GM12891 (cell line): ENCODE measurements around the gene MDH1.

Experiments used
- POLR2A ChIP-seq: IDR thresholded peaks from 2 replicates; pipeline ENCODE4 v1.6.1; 2011; ENCODE audit warnings: low read depth, low read length, control low read depth
- POLR2AphosphoS5 ChIP-seq: IDR thresholded peaks from 2 replicates; pipeline ENCODE4 v1.6.1; 2011; ENCODE audit warnings: low read depth, low read length, control low read depth

- no peak for TF ChIP-seq POLR2A
- no peak for TF ChIP-seq POLR2AphosphoS5
These were observed 42.7 kb downstream of the MDH1 start for GRCh38 chr2:63631501-63631900.
